Measurements from ENCODE around the gene DDX39B.

DNA sequence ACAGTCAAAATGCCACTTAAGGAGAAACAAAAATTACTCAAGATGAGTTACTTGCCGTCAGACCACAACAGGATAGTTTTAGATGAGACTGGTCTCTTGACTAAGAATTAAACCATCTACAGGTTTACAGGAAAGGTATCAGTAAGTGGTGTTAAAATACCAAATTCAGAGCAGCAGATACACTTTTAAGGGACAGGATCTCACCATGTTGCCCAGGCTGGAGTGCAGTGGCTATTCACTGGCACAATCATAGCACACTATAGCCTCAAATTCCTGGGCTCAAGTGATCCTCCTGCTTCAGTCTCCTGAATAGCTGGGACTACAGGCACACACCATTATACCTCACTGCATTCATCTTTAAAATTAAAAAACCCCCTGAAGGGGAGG, 8.4 kb downstream of the DDX39B start:
- TF ChIP-seq, protein P1, sequence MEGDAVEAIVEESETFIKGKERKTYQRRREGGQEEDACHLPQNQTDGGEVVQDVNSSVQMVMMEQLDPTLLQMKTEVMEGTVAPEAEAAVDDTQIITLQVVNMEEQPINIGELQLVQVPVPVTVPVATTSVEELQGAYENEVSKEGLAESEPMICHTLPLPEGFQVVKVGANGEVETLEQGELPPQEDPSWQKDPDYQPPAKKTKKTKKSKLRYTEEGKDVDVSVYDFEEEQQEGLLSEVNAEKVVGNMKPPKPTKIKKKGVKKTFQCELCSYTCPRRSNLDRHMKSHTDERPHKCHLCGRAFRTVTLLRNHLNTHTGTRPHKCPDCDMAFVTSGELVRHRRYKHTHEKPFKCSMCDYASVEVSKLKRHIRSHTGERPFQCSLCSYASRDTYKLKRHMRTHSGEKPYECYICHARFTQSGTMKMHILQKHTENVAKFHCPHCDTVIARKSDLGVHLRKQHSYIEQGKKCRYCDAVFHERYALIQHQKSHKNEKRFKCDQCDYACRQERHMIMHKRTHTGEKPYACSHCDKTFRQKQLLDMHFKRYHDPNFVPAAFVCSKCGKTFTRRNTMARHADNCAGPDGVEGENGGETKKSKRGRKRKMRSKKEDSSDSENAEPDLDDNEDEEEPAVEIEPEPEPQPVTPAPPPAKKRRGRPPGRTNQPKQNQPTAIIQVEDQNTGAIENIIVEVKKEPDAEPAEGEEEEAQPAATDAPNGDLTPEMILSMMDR (conservative IDR thresholded peaks at IDR 0.05 in 1 of 2, IDR thresholded peaks at IDR 0.05 in 1 of 2; ENCODE audit: extremely low read depth in 1 of 2, insufficient read depth in 1 of 2, low read depth in 1 of 2, low read length in 2 of 2) = no peak
- no peak for TF ChIP-seq EZH2 (IDR thresholded peaks at IDR 0.05; ENCODE audit: borderline replicate concordance, low read length)

Data from mammary epithelial cell (primary cell).